Measurements from ENCODE around the gene HBG1.
"Not testable (repeated sequence)": the region's sequence is repeated elsewhere in the genome, so short reads cannot be mapped to it uniquely, and the experiment has no call there.

The HBG1 gene

DNA sequence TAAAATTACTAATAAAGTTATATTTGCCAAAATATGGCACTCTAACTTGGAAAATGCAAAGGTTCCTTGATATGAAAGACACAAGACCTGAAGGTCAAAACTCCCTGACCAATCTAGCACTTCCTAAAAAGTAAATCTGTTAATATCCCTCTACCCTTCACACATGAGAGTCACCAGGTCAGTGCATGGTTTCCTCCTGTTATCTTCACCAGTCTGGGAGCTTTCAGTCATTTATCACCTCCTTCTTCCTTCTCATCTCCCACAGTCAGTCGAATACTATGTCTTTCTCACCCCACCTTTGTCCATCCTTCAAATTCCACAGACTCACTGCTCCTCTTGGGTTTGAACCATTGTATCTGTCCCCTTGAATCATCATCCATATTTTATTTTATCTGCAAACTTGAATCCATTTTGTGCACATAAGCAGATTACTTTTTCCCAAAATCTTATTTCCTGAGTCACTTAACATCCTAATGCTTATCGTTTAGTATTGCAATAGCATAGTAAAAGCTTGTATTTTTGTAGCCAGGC, 17.4 kb upstream of the HBG1 start:
- no peak overlapping the region for H3K4me3 ChIP-seq (ENCODE audit: low read depth, low read length)
- TF ChIP-seq, protein P1, sequence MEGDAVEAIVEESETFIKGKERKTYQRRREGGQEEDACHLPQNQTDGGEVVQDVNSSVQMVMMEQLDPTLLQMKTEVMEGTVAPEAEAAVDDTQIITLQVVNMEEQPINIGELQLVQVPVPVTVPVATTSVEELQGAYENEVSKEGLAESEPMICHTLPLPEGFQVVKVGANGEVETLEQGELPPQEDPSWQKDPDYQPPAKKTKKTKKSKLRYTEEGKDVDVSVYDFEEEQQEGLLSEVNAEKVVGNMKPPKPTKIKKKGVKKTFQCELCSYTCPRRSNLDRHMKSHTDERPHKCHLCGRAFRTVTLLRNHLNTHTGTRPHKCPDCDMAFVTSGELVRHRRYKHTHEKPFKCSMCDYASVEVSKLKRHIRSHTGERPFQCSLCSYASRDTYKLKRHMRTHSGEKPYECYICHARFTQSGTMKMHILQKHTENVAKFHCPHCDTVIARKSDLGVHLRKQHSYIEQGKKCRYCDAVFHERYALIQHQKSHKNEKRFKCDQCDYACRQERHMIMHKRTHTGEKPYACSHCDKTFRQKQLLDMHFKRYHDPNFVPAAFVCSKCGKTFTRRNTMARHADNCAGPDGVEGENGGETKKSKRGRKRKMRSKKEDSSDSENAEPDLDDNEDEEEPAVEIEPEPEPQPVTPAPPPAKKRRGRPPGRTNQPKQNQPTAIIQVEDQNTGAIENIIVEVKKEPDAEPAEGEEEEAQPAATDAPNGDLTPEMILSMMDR (IDR thresholded peaks at IDR 0.05; ENCODE audit: control insufficient read depth, extremely low read depth, insufficient read depth), result no peak
- DNase-seq (ENCODE audit: low read depth), result no peak

DNA sequence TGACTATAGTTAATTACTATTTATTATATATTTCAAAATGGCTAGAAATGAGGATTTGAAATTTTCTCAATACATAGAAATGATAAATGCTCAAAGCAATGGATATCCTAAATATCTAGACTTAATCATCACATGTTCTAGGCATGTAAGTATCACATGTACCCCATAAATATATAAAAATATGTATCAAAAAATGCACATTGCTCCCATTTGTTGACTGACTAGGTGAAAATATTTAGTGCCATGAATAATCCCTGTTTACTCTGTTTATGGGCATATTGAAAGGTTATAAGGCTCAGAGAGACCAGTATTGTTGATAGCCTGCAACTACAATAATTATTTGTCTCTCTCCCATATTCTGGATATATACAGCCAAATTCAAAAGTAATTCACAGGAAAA, 17.0 kb upstream of the HBG1 start:
- no peak for DNase-seq (ENCODE audit: low read depth)
- TF ChIP-seq, protein P1 (IDR thresholded peaks at IDR 0.05; ENCODE audit: control insufficient read depth, extremely low read depth, insufficient read depth), result no peak

DNA sequence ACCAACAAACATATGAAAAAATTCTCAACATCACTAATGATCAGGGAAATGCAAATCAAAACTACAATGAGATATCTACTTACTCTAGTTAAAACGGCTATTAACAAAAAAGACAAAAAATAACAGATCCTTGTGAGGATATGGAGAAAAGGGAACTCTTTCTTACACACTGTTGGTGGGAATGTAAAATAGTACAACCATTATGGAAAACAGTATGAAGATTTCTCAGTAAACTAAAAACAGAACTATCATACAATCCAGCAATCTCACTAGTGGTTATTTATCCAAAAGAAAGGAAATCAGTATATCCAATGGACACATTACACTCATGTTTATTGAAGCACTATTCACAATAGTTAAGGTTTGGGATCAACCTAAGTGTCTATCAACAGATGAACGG, 16.2 kb upstream of the HBG1 start:
- no peak for DNase-seq (ENCODE audit: low read depth)
- TF ChIP-seq, protein P1 (IDR thresholded peaks at IDR 0.05; ENCODE audit: control insufficient read depth, extremely low read depth, insufficient read depth), result no peak
- H3K4me3 ChIP-seq (ENCODE audit: low read depth, low read length), result no peak overlapping the region

More for the DNA sequence above, 17.0 kb upstream of the HBG1 start:
- H3K4me3 ChIP-seq (ENCODE audit: low read depth, low read length), result no peak overlapping the region

DNA sequence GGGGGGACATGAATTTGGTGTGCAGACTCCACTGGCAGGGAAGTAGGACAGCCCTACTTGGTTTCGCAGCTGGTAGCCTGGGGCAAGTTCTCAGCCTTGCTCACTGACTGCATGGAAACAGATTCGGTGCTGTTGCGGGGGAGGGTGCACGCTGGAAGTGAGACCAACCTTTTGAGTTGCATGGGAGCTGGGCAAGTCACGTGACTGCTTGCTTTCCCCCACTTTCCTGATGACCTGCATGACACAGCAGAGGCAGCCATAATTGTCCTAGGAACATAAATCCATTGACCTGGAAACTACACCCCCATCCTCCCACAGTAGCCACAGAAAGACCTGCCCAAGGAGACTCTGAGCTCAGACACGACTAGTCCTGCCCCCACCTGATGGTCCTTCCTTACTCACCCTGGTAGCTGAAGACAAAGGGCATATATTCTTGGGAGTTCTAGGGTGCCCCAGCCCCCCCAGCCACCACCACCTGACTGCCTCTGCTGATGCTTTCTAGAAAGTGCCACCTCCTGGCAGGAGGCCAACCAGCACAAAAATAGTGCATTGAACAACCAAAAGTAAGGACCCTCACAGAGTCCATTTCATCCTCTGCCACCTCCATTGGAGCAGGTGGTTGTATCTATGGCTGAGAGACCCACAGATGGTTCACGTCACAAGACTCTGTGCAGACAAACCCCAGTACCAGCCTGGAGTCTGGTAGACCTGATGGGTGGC, 9.0 kb upstream of the HBG1 start:
- DNase-seq (ENCODE audit: low read depth), result no peak
- TF ChIP-seq, protein P1 (IDR thresholded peaks at IDR 0.05; ENCODE audit: control insufficient read depth, extremely low read depth, insufficient read depth), result no peak

DNA sequence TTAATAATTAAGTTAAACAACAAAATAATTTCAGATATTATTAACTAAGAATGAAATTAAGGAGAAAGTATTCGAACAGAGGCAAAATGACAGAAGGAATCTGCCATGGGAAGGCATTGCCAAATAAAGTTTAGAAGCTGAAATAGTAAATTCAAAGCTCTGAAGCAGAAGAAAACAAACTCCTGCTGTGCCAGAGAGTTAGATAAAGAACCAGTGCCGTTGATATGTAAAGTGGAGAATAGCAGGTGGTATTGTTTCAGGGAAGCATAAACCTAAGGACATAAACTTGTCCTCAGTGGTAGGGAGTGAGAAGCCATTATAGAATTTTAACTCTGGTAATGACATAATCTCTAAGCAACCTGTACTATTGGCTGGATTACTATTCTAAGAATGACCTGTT, 7.6 kb upstream of the HBG1 start:
- TF ChIP-seq, protein P1 (IDR thresholded peaks at IDR 0.05; ENCODE audit: control insufficient read depth, extremely low read depth, insufficient read depth), result no peak
- no peak for DNase-seq (ENCODE audit: low read depth)
- H3K4me3 ChIP-seq (ENCODE audit: low read depth, low read length), result no peak overlapping the region

More for the DNA sequence above, 9.0 kb upstream of the HBG1 start:
- H3K4me3 ChIP-seq (ENCODE audit: low read depth, low read length), result no peak overlapping the region

DNA sequence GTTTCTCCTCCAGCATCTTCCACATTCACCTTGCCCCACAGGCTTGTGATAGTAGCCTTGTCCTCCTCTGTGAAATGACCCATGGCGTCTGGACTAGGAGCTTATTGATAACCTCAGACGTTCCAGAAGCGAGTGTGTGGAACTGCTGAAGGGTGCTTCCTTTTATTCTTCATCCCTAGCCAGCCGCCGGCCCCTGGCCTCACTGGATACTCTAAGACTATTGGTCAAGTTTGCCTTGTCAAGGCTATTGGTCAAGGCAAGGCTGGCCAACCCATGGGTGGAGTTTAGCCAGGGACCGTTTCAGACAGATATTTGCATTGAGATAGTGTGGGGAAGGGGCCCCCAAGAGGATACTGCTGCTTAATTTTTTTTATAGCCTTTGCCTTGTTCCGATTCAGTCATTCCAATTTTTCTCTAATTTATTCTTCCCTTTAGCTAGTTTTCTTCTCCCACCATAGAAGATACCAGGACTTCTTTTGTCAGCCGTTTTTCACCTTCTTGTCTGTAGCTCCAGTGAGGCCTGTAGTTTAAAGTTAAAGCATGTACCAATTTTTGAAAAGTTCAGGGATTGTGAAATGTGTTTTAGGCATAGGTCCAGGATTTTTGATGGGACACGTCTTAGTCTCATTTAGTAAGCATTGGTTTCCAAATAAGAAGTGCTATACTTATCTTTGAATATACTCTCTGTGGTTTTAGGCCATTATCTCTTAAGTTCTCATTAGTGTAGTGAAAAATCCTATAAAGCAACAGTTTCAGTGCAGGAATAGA, 5.2 kb upstream of the HBG1 start, which contains the start of gene HBG2:
Gene HBG2 (minus strand): TSS at position 136 of the 768 bp plus-strand sequence. CDS start 53 bp downstream, at position 83.
- H3K4me3 ChIP-seq (ENCODE audit: low read depth, low read length); DNase-seq (ENCODE audit: low read depth): not testable (repeated sequence)

DNA sequence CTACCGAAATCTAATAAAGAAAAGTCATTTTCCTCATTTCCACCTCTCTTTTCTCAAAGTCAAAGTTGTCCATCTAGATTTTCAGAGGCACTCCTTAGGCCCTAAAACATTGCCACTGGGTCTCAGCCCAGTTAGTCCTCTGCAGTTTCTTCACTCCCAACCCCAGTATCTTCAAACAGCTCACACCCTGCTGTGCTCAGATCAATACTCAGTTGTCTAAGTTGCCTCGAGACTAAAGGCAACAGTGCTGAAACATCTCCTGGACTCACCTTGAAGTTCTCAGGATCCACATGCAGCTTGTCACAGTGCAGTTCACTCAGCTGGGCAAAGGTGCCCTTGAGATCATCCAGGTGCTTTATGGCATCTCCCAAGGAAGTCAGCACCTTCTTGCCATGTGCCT, 4.4 kb upstream of the HBG1 start:
- DNase-seq (ENCODE audit: low read depth); H3K4me3 ChIP-seq (ENCODE audit: low read depth, low read length): not testable (repeated sequence)

DNA sequence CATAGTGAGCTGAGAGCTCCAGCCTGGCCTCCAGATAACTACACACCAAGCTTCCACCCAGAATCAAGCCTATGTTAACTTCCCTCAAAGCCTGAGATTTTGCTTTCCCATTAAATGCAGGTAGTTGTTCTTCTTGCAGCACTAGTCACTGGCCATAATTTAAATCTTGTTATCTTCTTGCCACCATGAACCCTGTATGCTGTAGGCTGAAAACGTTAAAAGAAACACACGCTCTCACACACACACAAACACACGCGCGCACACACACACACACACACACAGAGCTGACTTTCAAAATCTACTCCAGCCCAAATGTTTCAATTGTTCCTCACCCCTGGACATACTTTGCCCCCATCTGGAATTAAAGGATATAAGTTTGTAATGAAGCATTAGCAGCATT, 3.8 kb upstream of the HBG1 start:
- H3K4me3 ChIP-seq (ENCODE audit: low read depth, low read length); DNase-seq (ENCODE audit: low read depth): not testable (repeated sequence)
